GM20000 (cell line): ENCODE results near the gene OPN1SW.

Experiments used
- DNase-seq: peaks from one replicate; pipeline ENCODE4 v3.0.0; 2012; ENCODE audit warnings: low spot score
- TF ChIP-seq, protein P1 (sequence below): IDR thresholded peaks from 2 replicates; pipeline ENCODE4 v1.5.1; 2012; ENCODE audit warnings: mild to moderate bottlenecking, control low read depth; ENCODE audit errors: extremely low read depth, missing control alignments

OPN1SW gene

DNA sequence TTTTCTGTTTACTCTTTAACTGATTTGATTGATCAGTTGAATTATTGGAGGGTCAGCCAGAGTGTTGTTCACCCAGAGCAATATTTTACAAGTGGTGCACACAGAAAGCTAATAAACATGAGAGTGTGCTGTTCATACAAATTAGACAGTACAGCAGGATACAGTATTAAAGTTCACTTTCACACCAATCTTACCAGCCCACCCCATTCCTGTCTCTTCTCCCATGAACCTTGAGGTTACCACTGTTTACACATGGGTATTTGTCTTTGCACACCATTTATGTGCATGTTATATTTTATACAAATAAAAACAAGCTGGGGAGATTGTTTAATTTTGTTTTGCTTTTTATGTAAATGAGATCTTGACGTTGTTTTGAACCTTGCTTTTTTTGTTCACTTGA is 29.9 kb downstream of the OPN1SW start:
- TF ChIP-seq, protein P1, sequence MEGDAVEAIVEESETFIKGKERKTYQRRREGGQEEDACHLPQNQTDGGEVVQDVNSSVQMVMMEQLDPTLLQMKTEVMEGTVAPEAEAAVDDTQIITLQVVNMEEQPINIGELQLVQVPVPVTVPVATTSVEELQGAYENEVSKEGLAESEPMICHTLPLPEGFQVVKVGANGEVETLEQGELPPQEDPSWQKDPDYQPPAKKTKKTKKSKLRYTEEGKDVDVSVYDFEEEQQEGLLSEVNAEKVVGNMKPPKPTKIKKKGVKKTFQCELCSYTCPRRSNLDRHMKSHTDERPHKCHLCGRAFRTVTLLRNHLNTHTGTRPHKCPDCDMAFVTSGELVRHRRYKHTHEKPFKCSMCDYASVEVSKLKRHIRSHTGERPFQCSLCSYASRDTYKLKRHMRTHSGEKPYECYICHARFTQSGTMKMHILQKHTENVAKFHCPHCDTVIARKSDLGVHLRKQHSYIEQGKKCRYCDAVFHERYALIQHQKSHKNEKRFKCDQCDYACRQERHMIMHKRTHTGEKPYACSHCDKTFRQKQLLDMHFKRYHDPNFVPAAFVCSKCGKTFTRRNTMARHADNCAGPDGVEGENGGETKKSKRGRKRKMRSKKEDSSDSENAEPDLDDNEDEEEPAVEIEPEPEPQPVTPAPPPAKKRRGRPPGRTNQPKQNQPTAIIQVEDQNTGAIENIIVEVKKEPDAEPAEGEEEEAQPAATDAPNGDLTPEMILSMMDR: no peak
- DNase-seq: no peak

DNA sequence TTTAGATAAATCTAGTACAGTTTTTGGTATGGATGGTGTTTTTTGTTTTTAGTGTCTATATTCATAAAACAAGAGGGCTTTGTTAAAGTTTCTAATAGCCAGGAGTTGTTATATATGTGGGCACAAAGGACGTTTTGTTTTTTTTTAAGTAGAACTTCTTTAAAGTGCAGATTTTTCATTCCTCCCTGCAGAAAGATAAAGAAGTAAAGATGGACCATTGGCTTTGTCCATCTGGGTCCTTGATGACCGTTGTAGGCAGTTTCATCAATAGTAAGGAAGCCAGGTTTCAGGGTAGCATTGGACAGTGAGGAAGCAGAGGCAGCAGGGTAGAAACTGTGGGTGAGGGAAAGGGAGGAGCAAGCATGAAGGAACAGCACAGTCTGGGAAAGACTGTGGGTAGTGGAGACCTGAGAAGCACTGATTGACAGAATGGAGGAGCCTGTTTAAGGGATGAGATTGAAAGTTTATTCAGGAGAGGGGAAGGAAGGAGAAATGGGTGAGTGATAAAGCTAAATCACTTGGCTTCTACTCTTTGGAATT is 31.2 kb downstream of the OPN1SW start:
- TF ChIP-seq, protein P1: no peak

DNA sequence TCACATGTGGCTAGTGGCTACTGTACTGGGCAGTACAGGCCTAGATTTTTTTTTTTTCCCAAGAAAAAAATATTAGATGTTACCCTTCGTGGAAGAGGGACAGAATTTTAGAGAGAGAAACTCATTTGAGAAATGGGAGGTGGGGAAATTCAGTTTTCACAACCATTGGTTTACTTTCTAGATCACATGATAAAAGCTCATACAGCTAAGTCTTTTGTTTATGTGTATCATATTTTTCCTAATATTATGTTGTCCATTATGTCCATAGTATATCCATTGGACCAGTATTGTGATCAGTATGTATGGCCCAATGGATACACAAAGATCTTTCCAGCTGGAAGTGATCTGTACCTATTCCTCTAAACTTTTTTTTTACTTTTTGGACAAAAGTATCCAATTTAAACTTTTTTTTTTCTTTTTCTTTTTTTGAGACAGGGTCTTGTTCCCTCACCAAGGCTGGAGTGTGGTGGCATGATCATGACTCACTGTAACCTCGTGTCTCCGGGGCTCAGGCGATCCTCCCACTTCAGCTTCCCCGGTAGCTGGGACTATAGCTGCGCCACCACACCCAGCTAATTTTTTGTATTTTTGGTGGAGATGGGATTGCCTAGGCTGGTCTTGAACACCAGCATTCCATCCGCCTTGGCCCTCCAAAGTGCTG is 32.4 kb downstream of the OPN1SW start:
- TF ChIP-seq, protein P1: no peak
- DNase-seq: no peak

More for the DNA sequence above, 31.2 kb downstream of the OPN1SW start:
- no peak for DNase-seq

DNA sequence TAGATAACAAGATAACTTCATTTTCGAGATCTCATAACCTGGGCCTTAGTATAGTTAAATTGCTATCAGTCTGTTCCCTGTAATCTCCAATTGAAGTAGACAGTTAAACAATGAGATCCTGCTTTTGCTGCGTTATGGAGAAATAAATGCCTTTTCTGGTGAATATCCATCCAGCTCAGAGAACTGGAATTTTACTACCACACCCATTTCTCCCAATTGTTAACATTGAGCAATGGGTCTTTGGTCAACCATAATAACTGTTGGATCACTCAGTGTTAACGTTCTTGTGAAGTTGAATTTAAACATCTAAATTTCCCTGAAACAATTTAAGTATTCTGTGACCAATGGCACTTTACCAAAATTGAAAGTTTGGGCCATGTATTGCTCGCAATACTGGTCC is 33.4 kb downstream of the OPN1SW start:
- no peak for DNase-seq
- TF ChIP-seq, protein P1: no peak

- no peak for DNase-seq
- TF ChIP-seq, protein P1: no peak
Measured at GRCh38 chr7:128741491-128741890, 34.1 kb downstream of the OPN1SW start.

- TF ChIP-seq, protein P1: no peak
- no peak for DNase-seq
Measured at GRCh38 chr7:128740996-128741395, 34.6 kb downstream of the OPN1SW start.

GRCh38 chr7:128739990-128740682 is 35.5 kb downstream of the OPN1SW start:
- DNase-seq: no peak

More at GRCh38 chr7:128739990-128740682, 35.5 kb downstream of the OPN1SW start:
- TF ChIP-seq, protein P1: no peak
